Brain microvascular endothelial cell (primary cell): ENCODE results near the gene SLC25A21.

Source experiments
- DNase-seq: peaks from one replicate; pipeline ENCODE4 v3.0.0-alpha.2; 2020
- H3K27ac ChIP-seq: fragments of 250-450 bp; sonication (Bioruptor Pico); 2 replicates; pipeline ENCODE4 v1.5.1; 2020; ENCODE audit warnings: mild to moderate bottlenecking, moderate library complexity
- H3K27me3 ChIP-seq: fragments of 250-450 bp; sonication (Bioruptor Pico); replicated peaks from 2 replicates; pipeline ENCODE4 v1.5.1; 2020; ENCODE audit warnings: mild to moderate bottlenecking
- H3K36me3 ChIP-seq: fragments of 250-450 bp; sonication (Bioruptor Pico); replicated peaks from 2 replicates; pipeline ENCODE4 v1.5.1; 2020; ENCODE audit warnings: mild to moderate bottlenecking
- H3K4me3 ChIP-seq: 2 replicates; pipeline ENCODE4 v1.5.1; 2011; ENCODE audit warnings: low read depth, mild to moderate bottlenecking, control low read depth, low read length, moderate library complexity
- CTCF ChIP-seq: IDR thresholded peaks from 2 replicates; pipeline ENCODE4 v1.5.1; 2011; ENCODE audit warnings: low read depth, mild to moderate bottlenecking, moderate library complexity, low read length, control low read depth, inconsistent platforms; ENCODE audit errors: missing control alignments
- in situ Hi-C: cut with HindIII; loops from 2 replicates; pipeline ENCODE4 v1.10.0; 2017; ENCODE audit warnings: low sequenced_read_pairs, low pct_ligation_motif_present

Gene SLC25A21

GRCh38 chr14:36829547-36829946 is 342.9 kb downstream of the SLC25A21 start:
- in situ Hi-C loops: no loop called here
- DNase-seq: no peak
- H3K36me3 ChIP-seq: no peaks in the 10 kb centered on the region
- H3K27ac ChIP-seq: no peak overlapping the region
- no peak for TF ChIP-seq CTCF
- H3K27me3 ChIP-seq: no peaks in the 10 kb centered on the region
- no peak overlapping the region for H3K4me3 ChIP-seq

GRCh38 chr14:36827861-36828260 is 344.5 kb downstream of the SLC25A21 start:
- Histone ChIP-seq H3K27ac (no peak overlapping the region), H3K4me3 (no peak overlapping the region), H3K27me3 (no peaks in the 10 kb centered on the region), H3K36me3 (no peaks in the 10 kb centered on the region)
- no peak for TF ChIP-seq CTCF
- in situ Hi-C loops: no loop called here
- DNase-seq: no peak

GRCh38 chr14:36826614-36827013 is 345.8 kb downstream of the SLC25A21 start:
- DNase-seq: no peak
- H3K4me3 ChIP-seq: no peak overlapping the region
- no peaks in the 10 kb centered on the region for H3K36me3 ChIP-seq
- no peak overlapping the region for H3K27ac ChIP-seq
- no peaks in the 10 kb centered on the region for H3K27me3 ChIP-seq
- no peak for TF ChIP-seq CTCF
- in situ Hi-C loops: no loop called here

- no peak for TF ChIP-seq CTCF
- in situ Hi-C loops: no loop called here
These were observed 347.6 kb downstream of the SLC25A21 start for GRCh38 chr14:36824854-36825253.

GRCh38 chr14:36823651-36824050 is 348.8 kb downstream of the SLC25A21 start:
- in situ Hi-C loops: no loop called here
- Histone ChIP-seq H3K4me3 (no peak overlapping the region), H3K27ac (no peak overlapping the region), H3K36me3 (no peaks in the 10 kb centered on the region), H3K27me3 (no peaks in the 10 kb centered on the region)
- TF ChIP-seq CTCF: no peak
- DNase-seq: no peak

More at GRCh38 chr14:36824854-36825253, 347.6 kb downstream of the SLC25A21 start:
- no peaks in the 10 kb centered on the region for H3K36me3 ChIP-seq
- H3K27ac ChIP-seq: no peak overlapping the region
- no peak for DNase-seq
- H3K27me3 ChIP-seq: no peaks in the 10 kb centered on the region
- H3K4me3 ChIP-seq: no peak overlapping the region

- DNase-seq: no peak
- Histone ChIP-seq H3K27ac (no peak overlapping the region), H3K4me3 (no peak overlapping the region), H3K27me3 (no peaks in the 10 kb centered on the region), H3K36me3 (no peaks in the 10 kb centered on the region)
- no peak for TF ChIP-seq CTCF
- in situ Hi-C loops: no loop called here
These were observed 349.7 kb downstream of the SLC25A21 start for GRCh38 chr14:36822685-36823084.
